PFSK-1 (cell line): ENCODE data around the gene PTPRN2.

Experiments used
- FOXP2 ChIP-seq: optimal IDR thresholded peaks from 2 replicates; pipeline ENCODE3; 2011; ENCODE audit warnings: borderline replicate concordance, control low read depth, inconsistent platforms; ENCODE audit not compliant: insufficient read depth; ENCODE audit errors: extremely low read length, extremely low read depth
- POLR2AphosphoS5 ChIP-seq: IDR thresholded peaks from 2 replicates; pipeline ENCODE4 v1.6.1; 2012; ENCODE audit warnings: low read depth, mild to moderate bottlenecking, control low read depth, low read length, moderate library complexity
- REST ChIP-seq, 2 experiments: IDR thresholded peaks; 2 replicates each; pipeline versions ENCODE4 v1.6.1 to v1.8.0; 2011 to 2012; ENCODE audit warnings: low read depth in 2 of 2, low read length in 2 of 2, control low read depth in 1 of 2, inconsistent platforms in 1 of 2, mild to moderate bottlenecking in 1 of 2, moderate library complexity in 1 of 2; ENCODE audit not compliant: insufficient read depth in 1 of 2
- SIN3A ChIP-seq: IDR thresholded peaks from 2 replicates; pipeline ENCODE4 v1.6.1; 2012; ENCODE audit warnings: mild to moderate bottlenecking, low read length, moderate library complexity, borderline replicate concordance; ENCODE audit not compliant: insufficient read depth
- TAF1 ChIP-seq: IDR thresholded peaks from 2 replicates; pipeline ENCODE4 v1.6.1; 2012; ENCODE audit warnings: low read length, control low read depth, borderline replicate concordance; ENCODE audit not compliant: insufficient read depth

Gene PTPRN2

GRCh38 chr7:157627646-157628045 is 960.0 kb downstream of the PTPRN2 start:
- TF ChIP-seq REST (IDR thresholded peaks at IDR 0.05; ENCODE audit: insufficient read depth in 1 of 2, low read depth in 2 of 2, low read length in 2 of 2) (no peak), FOXP2 (no peak), POLR2AphosphoS5 (no peak), TAF1 (no peak), SIN3A (no peak)

- TF ChIP-seq TAF1: no peak
- no peak for TF ChIP-seq POLR2AphosphoS5
- TF ChIP-seq FOXP2: no peak
- TF ChIP-seq REST (IDR thresholded peaks at IDR 0.05; ENCODE audit: insufficient read depth in 1 of 2, low read depth in 2 of 2, low read length in 2 of 2): no peak
- no peak for TF ChIP-seq SIN3A
Observed at GRCh38 chr7:157627033-157627432, 960.6 kb downstream of the PTPRN2 start.

- TF ChIP-seq POLR2AphosphoS5 (no peak), SIN3A (no peak), FOXP2 (no peak), TAF1 (no peak), REST (IDR thresholded peaks at IDR 0.05; ENCODE audit: insufficient read depth in 1 of 2, low read depth in 2 of 2, low read length in 2 of 2) (no peak)
Observed at GRCh38 chr7:157625973-157626742, 961.5 kb downstream of the PTPRN2 start.

GRCh38 chr7:157623556-157623955 is 964.1 kb downstream of the PTPRN2 start:
- TF ChIP-seq REST (IDR thresholded peaks at IDR 0.05; ENCODE audit: insufficient read depth in 1 of 2, low read depth in 2 of 2, low read length in 2 of 2) (no peak), TAF1 (no peak), FOXP2 (no peak), POLR2AphosphoS5 (no peak), SIN3A (no peak)
